Fibroblast of villous mesenchyme (primary cell): Measurements from ENCODE around the gene NOS3. TPM values are rescaled to one million over a fixed set of nuclear protein-coding genes. Genes with fewer than 3 reads are reported as not detected.

Source experiments
- DNase-seq: peaks from one replicate; pipeline ENCODE4 v3.0.0-alpha.2; 2010; ENCODE audit warnings: low read depth
- H3K4me3 ChIP-seq: 2 replicates; pipeline ENCODE4 v1.5.1; 2011; ENCODE audit warnings: low read depth, mild to moderate bottlenecking, low read length
- total RNA-seq: library from RNA; depleted of rRNA; stranded (reverse); fragments of >200 nt; gene quantifications from 2 replicates; pipeline ENCODE4 v1.2.3, GENCODE V29; 2012
- TF ChIP-seq, protein P1 (sequence below): IDR thresholded peaks from 2 replicates; pipeline ENCODE4 v1.5.1; 2012; ENCODE audit warnings: low read depth, mild to moderate bottlenecking, low read length; ENCODE audit not compliant: insufficient read depth

The NOS3 gene
- total RNA-seq, 1 donor = 1.3 TPM

DNA sequence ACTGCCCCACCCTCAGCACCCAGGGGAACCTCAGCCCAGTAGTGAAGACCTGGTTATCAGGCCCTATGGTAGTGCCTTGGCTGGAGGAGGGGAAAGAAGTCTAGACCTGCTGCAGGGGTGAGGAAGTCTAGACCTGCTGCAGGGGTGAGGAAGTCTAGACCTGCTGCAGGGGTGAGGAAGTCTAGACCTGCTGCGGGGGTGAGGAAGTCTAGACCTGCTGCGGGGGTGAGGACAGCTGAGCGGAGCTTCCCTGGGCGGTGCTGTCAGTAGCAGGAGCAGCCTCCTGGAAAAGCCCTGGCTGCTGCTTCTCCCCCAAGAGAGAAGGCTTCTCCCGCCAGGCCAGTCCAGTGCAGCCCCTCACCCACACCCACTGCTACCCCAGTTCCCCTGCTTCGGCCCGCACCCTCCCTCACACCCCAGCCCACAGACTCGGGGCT is 6.3 kb downstream of the NOS3 start:
- no peak overlapping the region for H3K4me3 ChIP-seq
- TF ChIP-seq, protein P1, sequence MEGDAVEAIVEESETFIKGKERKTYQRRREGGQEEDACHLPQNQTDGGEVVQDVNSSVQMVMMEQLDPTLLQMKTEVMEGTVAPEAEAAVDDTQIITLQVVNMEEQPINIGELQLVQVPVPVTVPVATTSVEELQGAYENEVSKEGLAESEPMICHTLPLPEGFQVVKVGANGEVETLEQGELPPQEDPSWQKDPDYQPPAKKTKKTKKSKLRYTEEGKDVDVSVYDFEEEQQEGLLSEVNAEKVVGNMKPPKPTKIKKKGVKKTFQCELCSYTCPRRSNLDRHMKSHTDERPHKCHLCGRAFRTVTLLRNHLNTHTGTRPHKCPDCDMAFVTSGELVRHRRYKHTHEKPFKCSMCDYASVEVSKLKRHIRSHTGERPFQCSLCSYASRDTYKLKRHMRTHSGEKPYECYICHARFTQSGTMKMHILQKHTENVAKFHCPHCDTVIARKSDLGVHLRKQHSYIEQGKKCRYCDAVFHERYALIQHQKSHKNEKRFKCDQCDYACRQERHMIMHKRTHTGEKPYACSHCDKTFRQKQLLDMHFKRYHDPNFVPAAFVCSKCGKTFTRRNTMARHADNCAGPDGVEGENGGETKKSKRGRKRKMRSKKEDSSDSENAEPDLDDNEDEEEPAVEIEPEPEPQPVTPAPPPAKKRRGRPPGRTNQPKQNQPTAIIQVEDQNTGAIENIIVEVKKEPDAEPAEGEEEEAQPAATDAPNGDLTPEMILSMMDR = no peak
- no peak for DNase-seq

GRCh38 chr7:150997817-150998216 is 7.0 kb downstream of the NOS3 start:
- DNase-seq = no peak
- TF ChIP-seq, protein P1 = no peak
- no peak overlapping the region for H3K4me3 ChIP-seq

GRCh38 chr7:150998341-150998740 is 7.5 kb downstream of the NOS3 start:
- no peak overlapping the region for H3K4me3 ChIP-seq
- no peak for DNase-seq
- TF ChIP-seq, protein P1 = no peak

DNA sequence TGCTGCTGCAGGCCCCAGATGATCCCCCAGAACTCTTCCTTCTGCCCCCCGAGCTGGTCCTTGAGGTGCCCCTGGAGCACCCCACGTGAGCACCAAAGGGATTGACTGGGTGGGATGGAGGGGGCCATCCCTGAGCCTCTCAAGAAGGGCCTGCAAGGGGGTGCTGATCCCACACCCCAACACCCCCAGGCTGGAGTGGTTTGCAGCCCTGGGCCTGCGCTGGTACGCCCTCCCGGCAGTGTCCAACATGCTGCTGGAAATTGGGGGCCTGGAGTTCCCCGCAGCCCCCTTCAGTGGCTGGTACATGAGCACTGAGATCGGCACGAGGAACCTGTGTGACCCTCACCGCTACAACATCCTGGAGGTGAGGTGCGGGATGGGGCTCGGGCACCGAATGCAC is 8.2 kb downstream of the NOS3 start:
- TF ChIP-seq, protein P1 = no peak
- no peak overlapping the region for H3K4me3 ChIP-seq
- DNase-seq = no peak

- H3K4me3 ChIP-seq = no peak overlapping the region
- TF ChIP-seq, protein P1 = no peak
- no peak for DNase-seq
Measured at GRCh38 chr7:150999497-151000230, 8.8 kb downstream of the NOS3 start.

DNA sequence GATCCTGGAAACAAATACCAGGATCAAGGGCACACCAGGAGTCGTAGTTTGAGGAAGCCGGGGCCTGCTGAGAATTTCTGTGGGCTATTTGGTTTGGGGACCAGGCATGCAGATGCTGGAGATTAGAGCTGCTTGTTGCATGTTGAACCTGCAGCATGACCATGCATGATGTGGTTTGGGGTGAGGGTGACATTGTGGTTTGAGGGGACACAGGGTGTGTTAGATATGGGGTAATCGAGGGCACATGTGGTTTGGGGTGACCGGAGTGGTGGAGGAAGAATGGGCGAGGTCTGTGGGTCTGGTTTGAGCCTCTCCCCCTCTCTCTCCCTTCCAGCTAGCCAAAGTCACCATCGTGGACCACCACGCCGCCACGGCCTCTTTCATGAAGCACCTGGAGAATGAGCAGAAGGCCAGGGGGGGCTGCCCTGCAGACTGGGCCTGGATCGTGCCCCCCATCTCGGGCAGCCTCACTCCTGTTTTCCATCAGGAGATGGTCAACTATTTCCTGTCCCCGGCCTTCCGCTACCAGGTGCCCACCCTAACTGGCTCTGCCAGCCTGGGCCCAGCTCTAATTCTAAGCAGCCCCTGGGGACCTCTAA is 10.2 kb downstream of the NOS3 start:
- H3K4me3 ChIP-seq = no peak overlapping the region
- TF ChIP-seq, protein P1 = no peak

More for the DNA sequence above, 10.2 kb downstream of the NOS3 start:
- DNase-seq = no peak
